OCI-M1 (cell line): ENCODE measurements around the gene DLG2.

ENCODE experiments used
- DNase-seq: peaks from one replicate; lab custom pipeline; 2025; lab: John Stamatoyannopoulos, UW

The DLG2 gene

GRCh38 chr11:84563356-84563755 is 1063.8 kb downstream of the DLG2 start:
- no peak for DNase-seq

- no peak for DNase-seq
These were observed 1066.9 kb downstream of the DLG2 start for GRCh38 chr11:84560206-84560605.

- DNase-seq = peak; percentile 88
These were observed 1068.8 kb downstream of the DLG2 start for GRCh38 chr11:84558085-84558905.

- DNase-seq = no peak
These were observed 1074.4 kb downstream of the DLG2 start for GRCh38 chr11:84552791-84553190.

GRCh38 chr11:84549217-84549616 is 1077.9 kb downstream of the DLG2 start:
- DNase-seq = no peak

GRCh38 chr11:84544566-84544965 is 1082.6 kb downstream of the DLG2 start:
- DNase-seq = no peak

DNA sequence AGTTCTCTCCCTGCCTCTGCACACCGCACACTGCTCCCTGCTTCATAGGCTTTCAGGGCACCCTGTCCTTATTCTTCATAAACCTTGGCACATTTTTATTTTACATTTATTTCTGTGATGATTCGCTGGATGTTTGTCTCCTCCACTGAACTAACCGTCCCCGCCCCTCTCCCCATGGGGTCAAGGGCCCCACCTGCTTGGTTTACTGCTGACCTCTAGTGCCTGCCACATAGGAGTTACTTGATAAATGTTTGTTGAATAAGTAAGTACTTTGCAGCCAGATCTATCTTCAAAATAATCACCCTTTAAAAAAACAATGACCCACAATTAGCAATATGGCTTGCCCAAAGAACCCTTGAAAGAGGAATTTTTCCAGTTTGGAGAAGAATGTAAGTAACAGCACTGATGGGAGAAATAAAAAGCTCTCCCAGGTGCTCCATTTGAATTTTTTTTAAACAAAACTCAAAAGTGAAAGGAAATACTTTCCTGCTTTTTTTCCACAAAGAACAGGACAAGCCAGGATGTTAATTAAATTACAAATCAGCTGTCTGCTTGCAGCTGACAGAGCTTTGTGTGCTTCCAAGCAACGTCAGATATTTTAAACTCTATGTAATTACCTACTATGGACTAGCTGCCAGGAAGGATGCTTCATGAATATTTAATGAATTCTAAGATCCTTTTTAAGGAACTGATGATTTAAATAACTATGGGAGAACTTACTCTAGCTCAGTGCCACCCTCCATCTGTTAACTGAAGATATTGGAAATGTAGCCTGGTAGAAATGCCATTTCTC is 1083.6 kb downstream of the DLG2 start:
- no peak for DNase-seq

DNA sequence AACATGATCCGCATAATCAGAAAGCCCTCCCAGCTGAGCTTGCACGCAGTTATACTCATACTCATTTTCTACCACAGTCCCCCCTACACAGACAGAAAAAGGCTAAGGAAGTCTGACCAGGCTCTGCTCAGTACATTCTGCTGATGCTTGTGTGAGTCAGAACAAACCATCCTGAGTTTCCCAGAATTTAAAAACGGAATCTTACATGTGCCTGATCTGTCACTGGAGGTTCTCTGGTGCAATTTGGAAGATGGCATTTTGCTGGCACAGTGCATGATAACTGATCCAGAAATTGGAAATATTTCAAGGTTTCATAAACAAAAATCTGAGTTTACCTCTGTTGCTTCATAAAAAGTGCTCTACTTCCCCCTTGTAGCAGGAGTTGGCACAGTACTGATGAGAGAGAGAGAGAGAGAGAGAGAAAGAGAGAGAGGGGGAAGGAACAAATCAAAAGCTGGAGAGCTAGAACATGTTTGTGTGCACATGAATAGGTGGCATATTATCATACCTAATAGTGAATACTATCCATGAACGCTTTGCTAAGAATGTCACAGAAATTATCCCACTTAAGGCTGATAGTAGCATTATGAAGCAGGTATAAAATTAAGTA is 1085.3 kb downstream of the DLG2 start:
- no peak for DNase-seq

DNA sequence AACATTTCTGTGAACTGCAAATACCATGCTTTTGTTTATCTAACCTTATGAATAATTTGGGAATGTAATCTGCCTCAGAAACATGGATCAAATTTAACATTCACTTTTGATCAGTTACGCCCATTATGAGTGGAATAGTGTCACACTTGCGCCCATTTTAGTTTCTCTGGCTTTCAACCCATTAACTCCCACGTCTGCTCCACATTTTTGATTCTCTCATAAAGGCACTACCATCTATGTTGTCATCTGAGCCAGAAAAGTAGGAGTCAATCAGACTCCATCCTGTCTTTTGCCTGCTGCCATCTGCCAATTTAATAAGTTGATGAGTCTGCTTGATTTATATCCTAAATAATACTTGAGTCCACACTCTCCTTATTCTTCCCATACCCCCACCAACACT is 1090.7 kb downstream of the DLG2 start:
- no peak for DNase-seq

GRCh38 chr11:84532364-84532763 is 1094.8 kb downstream of the DLG2 start:
- DNase-seq = no peak

DNA sequence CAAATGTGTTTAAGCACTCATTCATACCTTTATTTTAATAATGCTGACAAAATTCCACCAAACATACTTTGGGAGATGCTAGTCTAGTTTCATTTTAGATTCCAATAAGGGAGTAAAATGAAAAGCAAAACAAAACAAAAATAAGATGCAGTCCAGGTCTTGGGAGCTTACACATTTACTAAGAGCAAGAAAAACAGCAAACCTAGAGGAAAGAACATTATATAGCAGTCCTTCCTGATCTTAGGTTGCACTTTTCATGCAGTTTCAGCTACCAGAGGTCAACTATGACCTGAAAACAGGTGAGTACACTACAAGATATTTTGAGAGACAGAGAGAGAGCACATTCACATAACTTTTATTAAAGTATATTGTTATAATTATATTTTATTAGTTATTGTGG is 1100.9 kb downstream of the DLG2 start:
- no peak for DNase-seq

GRCh38 chr11:84524422-84525051 is 1102.6 kb downstream of the DLG2 start:
- DNase-seq = peak; percentile 70

- DNase-seq = no peak
These were observed 1104.8 kb downstream of the DLG2 start for GRCh38 chr11:84522331-84522730.

GRCh38 chr11:84518631-84519183 is 1108.4 kb downstream of the DLG2 start:
- DNase-seq = no peak

DNA sequence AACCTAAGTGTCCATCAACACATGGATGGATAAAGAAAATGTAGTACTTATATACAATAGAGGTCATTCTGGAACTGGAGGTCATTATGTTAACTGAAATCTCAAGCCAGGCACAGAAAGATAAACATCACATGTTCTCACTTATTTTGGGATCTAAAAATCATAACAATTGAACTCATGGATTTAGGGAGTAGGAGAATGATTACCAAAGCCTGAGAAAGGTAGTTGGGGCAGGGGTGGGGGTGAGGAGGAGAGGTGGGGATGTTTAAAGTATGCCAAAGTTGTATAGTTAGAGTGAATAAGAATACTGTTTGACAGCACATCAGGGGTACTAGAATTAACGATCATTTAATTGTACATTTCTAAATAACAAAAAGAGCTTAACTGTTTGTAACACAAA is 1112.7 kb downstream of the DLG2 start:
- DNase-seq = no peak

DNA sequence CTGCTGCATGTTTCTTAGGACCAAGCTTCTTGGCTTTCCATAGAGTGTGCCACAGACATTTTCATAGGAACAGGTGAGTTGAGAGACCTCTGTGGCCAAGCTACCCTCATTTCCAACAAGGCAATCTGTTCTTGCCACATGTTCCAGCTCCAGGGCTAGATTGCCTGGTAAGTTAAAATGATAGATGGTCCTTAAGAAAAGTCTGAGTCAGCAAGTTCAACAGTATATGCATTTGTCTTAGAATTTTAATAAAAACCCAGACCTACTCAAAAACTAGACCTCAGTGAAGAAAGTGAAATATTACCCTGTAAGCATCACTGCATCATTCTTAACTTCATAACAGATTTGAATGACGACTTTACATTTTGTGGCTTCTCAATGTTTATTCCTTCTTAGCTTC is 1123.6 kb downstream of the DLG2 start:
- no peak for DNase-seq

- DNase-seq = no peak
These were observed 1125.4 kb downstream of the DLG2 start for GRCh38 chr11:84501750-84502149.

GRCh38 chr11:84497981-84498411 is 1129.1 kb downstream of the DLG2 start:
- DNase-seq = no peak

- no peak for DNase-seq
These were observed 1130.0 kb downstream of the DLG2 start for GRCh38 chr11:84497181-84497580.

DNA sequence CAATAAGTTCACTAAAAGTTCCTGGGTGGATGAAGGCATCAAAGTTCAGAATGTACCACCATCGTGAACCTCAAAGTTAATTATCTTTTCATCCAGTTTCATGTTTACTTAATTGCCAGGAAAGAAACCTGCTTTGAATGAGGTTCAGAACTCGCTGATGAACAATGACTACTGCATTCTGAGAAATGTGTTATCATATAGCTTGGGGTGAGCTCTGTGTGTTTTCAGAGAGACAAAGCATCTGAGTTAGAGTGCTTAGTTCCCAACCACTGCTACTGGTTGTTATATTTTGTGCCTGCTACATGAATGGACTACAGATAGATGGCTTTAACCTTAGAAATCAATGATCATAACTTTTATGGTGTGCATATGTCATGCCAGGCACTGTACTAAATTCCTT is 1131.0 kb downstream of the DLG2 start:
- no peak for DNase-seq

DNA sequence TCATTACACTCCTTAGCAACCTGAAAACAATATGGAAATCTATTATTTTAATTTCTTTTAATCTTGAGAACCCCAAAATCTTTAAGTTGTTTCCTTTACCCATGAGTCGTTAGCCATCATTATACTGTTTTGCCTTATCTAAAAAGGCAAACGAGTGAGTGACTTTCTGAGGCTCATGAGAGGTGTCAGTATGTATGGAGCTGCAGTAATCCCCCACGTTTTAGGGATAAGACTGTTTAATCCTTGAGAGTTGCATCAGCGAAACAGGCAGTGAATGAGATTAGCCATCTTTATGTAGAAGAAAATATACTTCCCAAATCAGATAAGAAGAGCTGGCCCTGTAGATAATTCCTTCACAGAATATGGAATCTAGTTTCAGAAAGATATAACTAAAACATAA is 1147.0 kb downstream of the DLG2 start:
- DNase-seq = peak; percentile 43

- DNase-seq = peak; percentile 45
These were observed 1150.6 kb downstream of the DLG2 start for GRCh38 chr11:84476581-84476980.
